GM23338 (cell line): ENCODE measurements around the gene DENND2C. TPM values are rescaled to one million over a fixed set of nuclear protein-coding genes. Genes with fewer than 3 reads are reported as not detected.

Experiments
- ATAC-seq: fragments of 200-7000 bp; cut with Tn5 transposase; 3 replicates; pipeline ENCODE4 v1.9.1; 2020
- DNase-seq: peaks from one replicate; pipeline ENCODE4 v3.0.0-alpha.2; 2015; ENCODE audit warnings: low spot score
- H2AFZ ChIP-seq: fragments of 200-600 bp; sonication (generic); 2 replicates; pipeline ENCODE4 v1.8.0; 2016; ENCODE audit warnings: antibody characterized with exemption, mild to moderate bottlenecking, moderate library complexity
- H3F3A ChIP-seq: fragments of 200-600 bp; sonication (generic); replicated peaks from 2 replicates; pipeline ENCODE4 v1.8.0; 2017; ENCODE audit warnings: antibody characterized with exemption, mixed run types, low read depth
- H3K27ac ChIP-seq: fragments of 200-600 bp; sonication (generic); 2 replicates; pipeline ENCODE4 v1.6.1; 2016; ENCODE audit warnings: low read depth
- H3K27me3 ChIP-seq: fragments of 200-600 bp; sonication (generic); 2 replicates; pipeline ENCODE4 v1.8.0; 2016; ENCODE audit warnings: mild to moderate bottlenecking, mixed run types, moderate library complexity; ENCODE audit not compliant: insufficient read depth
- H3K36me3 ChIP-seq: fragments of 200-600 bp; sonication (generic); 2 replicates; pipeline ENCODE4 v1.8.0; 2016; ENCODE audit warnings: mild to moderate bottlenecking; ENCODE audit not compliant: insufficient read depth
- H3K4me1 ChIP-seq: fragments of 200-600 bp; sonication (generic); 2 replicates; pipeline ENCODE4 v1.8.0; 2016; ENCODE audit warnings: mild to moderate bottlenecking, moderate library complexity; ENCODE audit not compliant: insufficient read depth
- H3K4me2 ChIP-seq: fragments of 200-600 bp; sonication (generic); 2 replicates; pipeline ENCODE4 v1.7.1; 2017; ENCODE audit warnings: mixed run types
- H3K4me3 ChIP-seq: fragments of 200-600 bp; sonication (generic); 2 replicates; pipeline ENCODE4 v1.6.1; 2016; ENCODE audit warnings: mixed run types
- H3K79me2 ChIP-seq: fragments of 200-600 bp; sonication (generic); replicated peaks from 2 replicates; pipeline ENCODE4 v1.8.0; 2017; ENCODE audit warnings: mild to moderate bottlenecking; ENCODE audit not compliant: insufficient read depth
- H3K9me2 ChIP-seq: fragments of 200-600 bp; sonication (generic); 2 replicates; pipeline ENCODE4 v1.8.0; 2017; ENCODE audit not compliant: insufficient read depth
- H4K20me1 ChIP-seq: fragments of 200-600 bp; sonication (generic); replicated peaks from 2 replicates; pipeline ENCODE4 v1.8.0; 2017; ENCODE audit warnings: mild to moderate bottlenecking; ENCODE audit not compliant: insufficient read depth
- H3K27ac Mint-ChIP-seq: 2 replicates; pipeline ENCODE4 v1.8.0; 2020; ENCODE audit warnings: inconsistent platforms, mild to moderate bottlenecking, moderate library complexity, mixed read lengths
- H3K27me3 Mint-ChIP-seq: 3 replicates; pipeline ENCODE4 v1.8.0; 2022; ENCODE audit warnings: low read depth, mild to moderate bottlenecking, moderate library complexity, mixed read lengths, inconsistent platforms; ENCODE audit not compliant: insufficient read depth, poor library complexity
- H3K36me3 Mint-ChIP-seq: 3 replicates; pipeline ENCODE4 v1.8.0; 2021; ENCODE audit warnings: low read depth, mild to moderate bottlenecking, inconsistent platforms, moderate library complexity, mixed read lengths
- H3K4me1 Mint-ChIP-seq: 3 replicates; pipeline ENCODE4 v1.8.0; 2020; ENCODE audit warnings: mild to moderate bottlenecking, inconsistent platforms, mixed read lengths
- H3K4me3 Mint-ChIP-seq: 3 replicates; pipeline ENCODE4 v1.8.0; 2021; ENCODE audit warnings: moderate library complexity, mild to moderate bottlenecking, inconsistent platforms, mixed read lengths
- H3K9me3 Mint-ChIP-seq: 3 replicates; pipeline ENCODE4 v1.8.0; 2020; ENCODE audit warnings: moderate library complexity, mild to moderate bottlenecking, inconsistent platforms, mixed read lengths
- CREB1 ChIP-seq: fragments of 250-450 bp; sonication (Bioruptor Pico); IDR thresholded peaks from 2 replicates; pipeline ENCODE4 v1.5.0; 2020; ENCODE audit warnings: low read depth, mild to moderate bottlenecking, moderate library complexity
- EZH2 ChIP-seq: fragments of 200-600 bp; sonication (generic); IDR thresholded peaks from one replicate; pipeline ENCODE4 v1.8.0; 2017; ENCODE audit warnings: antibody characterized with exemption, mild to moderate bottlenecking, low read depth; ENCODE audit not compliant: unreplicated experiment
- EZH2phosphoT487 ChIP-seq: fragments of 200-600 bp; sonication (generic); IDR thresholded peaks from one replicate; pipeline ENCODE4 v1.8.1; 2018; ENCODE audit warnings: antibody characterized with exemption; ENCODE audit not compliant: unreplicated experiment
- JUNB ChIP-seq: IDR thresholded peaks from one replicate; pipeline ENCODE4 v1.6.1; 2016; ENCODE audit warnings: antibody characterized with exemption; ENCODE audit not compliant: unreplicated experiment
- NANOG ChIP-seq: IDR thresholded peaks from 2 replicates; pipeline ENCODE4 v1.6.1; 2016; ENCODE audit warnings: antibody characterized with exemption, borderline replicate concordance
- POLR2AphosphoS5 ChIP-seq: IDR thresholded peaks from 2 replicates; pipeline ENCODE4 v1.6.1; 2016; ENCODE audit warnings: antibody characterized with exemption, low read depth
- STAT1 ChIP-seq: IDR thresholded peaks from one replicate; pipeline ENCODE4 v1.6.1; 2016; ENCODE audit warnings: antibody characterized with exemption; ENCODE audit not compliant: unreplicated experiment
- ZNF331 ChIP-seq: fragments of 250-450 bp; sonication (Bioruptor Pico); IDR thresholded peaks from 2 replicates; pipeline ENCODE4 v1.5.0; 2020; ENCODE audit warnings: low read depth, mild to moderate bottlenecking, moderate library complexity
- polyA plus RNA-seq: library from polyadenylated mRNA; unstranded; fragments of >200 nt; fragmentation: Nextera tagmentation; extraction: Ambion mirVana; gene quantifications from 2 replicates; pipeline ENCODE4 v1.2.1, GENCODE V29; 2016
- total RNA-seq: library from RNA; depleted of rRNA; stranded (reverse); fragments of >200 nt; shearing (Covaris generic); gene quantifications from 2 replicates; pipeline ENCODE4 v1.2.3, GENCODE V29; 2014
- TF ChIP-seq, protein P1 (sequence below): IDR thresholded peaks from 2 replicates; pipeline ENCODE4 v1.6.1; 2016; ENCODE audit warnings: antibody characterized with exemption
- TF ChIP-seq, protein P2 (sequence below): IDR thresholded peaks from one replicate; pipeline ENCODE4 v1.6.1; 2018; ENCODE audit warnings: antibody characterized with exemption; ENCODE audit not compliant: unreplicated experiment

DENND2C gene
- total and polyA plus RNA-seq, 2 experiments from 2014 or later: 4.1 to 7.0 TPM

DNA sequence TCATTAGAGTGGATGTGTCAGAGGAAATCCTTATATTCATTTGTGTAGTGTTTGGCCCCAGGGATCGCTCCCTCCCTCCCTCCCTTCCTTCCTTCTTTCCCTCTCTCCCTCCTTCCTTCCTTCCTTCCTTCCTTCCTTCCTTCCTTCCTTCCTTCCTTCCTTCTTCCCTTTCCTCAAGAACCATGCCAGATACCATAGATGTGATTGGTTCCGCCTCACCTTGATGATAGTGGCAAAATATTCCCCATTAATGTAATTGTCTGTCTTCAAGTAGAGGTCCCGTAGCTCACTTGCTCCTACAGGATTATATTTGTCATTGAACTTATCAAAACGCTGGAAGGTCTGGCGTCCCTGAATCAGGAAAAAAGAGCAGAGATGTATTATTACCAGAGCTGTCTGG, 7.8 kb upstream of the DENND2C start:
- no peak overlapping the region for H3K27ac Mint-ChIP-seq
- no peaks in the 10 kb centered on the region for H3K27me3 ChIP-seq

DNA sequence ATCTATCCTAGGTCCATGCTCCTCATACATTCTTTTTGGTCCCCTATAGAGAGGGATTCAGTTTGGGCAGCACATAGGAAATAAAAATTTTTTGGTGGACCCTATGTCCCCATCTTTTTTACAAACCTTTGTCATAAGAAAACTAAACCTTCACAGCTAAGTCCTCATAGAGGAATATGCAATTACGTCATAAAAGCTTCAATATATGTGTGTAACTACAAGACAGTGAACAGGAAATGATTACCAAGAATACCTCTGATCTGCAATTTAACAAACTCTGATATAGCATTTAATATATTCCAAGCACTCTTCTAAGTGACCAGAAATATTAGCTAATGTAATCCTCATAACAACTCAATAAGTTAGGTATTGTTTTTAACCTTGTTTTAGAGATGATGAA, 6.3 kb upstream of the DENND2C start:
- Mint-ChIP-seq H3K27ac (no peak overlapping the region), H3K36me3 (no peaks in the 10 kb centered on the region), H3K4me3 (no peak overlapping the region), H3K9me3 (no peaks in the 10 kb centered on the region), H3K27me3 (no peaks in the 10 kb centered on the region), H3K4me1 (no peaks in the 10 kb centered on the region)
- Histone ChIP-seq H4K20me1 (no peaks in the 10 kb centered on the region), H3F3A (no peaks in the 10 kb centered on the region), H3K79me2 (no peaks in the 10 kb centered on the region), H3K9me2 (no peaks in the 10 kb centered on the region), H3K27me3 (peaks cover 12% of the 10 kb centered on the region; the same call in 1 of the 2 replicates), H3K4me1 (no peaks in the 10 kb centered on the region), H3K4me3 (no peak overlapping the region), H3K27ac (no peak overlapping the region), H2AFZ (no peak overlapping the region), H3K36me3 (no peaks in the 10 kb centered on the region), H3K4me2 (no peak overlapping the region)
- DNase-seq (no peak), ATAC-seq (no peak)
- TF ChIP-seq JUNB (no peak), CREB1 (CRISPR knock-in tag) (no peak), ZNF331 (no peak), NANOG (no peak), STAT1 (no peak), EZH2phosphoT487 (no peak), POLR2AphosphoS5 (no peak), EZH2 (no peak)
- TF ChIP-seq, protein P1, sequence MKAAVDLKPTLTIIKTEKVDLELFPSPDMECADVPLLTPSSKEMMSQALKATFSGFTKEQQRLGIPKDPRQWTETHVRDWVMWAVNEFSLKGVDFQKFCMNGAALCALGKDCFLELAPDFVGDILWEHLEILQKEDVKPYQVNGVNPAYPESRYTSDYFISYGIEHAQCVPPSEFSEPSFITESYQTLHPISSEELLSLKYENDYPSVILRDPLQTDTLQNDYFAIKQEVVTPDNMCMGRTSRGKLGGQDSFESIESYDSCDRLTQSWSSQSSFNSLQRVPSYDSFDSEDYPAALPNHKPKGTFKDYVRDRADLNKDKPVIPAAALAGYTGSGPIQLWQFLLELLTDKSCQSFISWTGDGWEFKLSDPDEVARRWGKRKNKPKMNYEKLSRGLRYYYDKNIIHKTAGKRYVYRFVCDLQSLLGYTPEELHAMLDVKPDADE: no peak
- TF ChIP-seq, protein P2, sequence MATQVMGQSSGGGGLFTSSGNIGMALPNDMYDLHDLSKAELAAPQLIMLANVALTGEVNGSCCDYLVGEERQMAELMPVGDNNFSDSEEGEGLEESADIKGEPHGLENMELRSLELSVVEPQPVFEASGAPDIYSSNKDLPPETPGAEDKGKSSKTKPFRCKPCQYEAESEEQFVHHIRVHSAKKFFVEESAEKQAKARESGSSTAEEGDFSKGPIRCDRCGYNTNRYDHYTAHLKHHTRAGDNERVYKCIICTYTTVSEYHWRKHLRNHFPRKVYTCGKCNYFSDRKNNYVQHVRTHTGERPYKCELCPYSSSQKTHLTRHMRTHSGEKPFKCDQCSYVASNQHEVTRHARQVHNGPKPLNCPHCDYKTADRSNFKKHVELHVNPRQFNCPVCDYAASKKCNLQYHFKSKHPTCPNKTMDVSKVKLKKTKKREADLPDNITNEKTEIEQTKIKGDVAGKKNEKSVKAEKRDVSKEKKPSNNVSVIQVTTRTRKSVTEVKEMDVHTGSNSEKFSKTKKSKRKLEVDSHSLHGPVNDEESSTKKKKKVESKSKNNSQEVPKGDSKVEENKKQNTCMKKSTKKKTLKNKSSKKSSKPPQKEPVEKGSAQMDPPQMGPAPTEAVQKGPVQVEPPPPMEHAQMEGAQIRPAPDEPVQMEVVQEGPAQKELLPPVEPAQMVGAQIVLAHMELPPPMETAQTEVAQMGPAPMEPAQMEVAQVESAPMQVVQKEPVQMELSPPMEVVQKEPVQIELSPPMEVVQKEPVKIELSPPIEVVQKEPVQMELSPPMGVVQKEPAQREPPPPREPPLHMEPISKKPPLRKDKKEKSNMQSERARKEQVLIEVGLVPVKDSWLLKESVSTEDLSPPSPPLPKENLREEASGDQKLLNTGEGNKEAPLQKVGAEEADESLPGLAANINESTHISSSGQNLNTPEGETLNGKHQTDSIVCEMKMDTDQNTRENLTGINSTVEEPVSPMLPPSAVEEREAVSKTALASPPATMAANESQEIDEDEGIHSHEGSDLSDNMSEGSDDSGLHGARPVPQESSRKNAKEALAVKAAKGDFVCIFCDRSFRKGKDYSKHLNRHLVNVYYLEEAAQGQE: no peak

More for the DNA sequence above, 7.8 kb upstream of the DENND2C start:
- TF ChIP-seq POLR2AphosphoS5 (no peak), EZH2phosphoT487 (no peak), ZNF331 (no peak)
- TF ChIP-seq, protein P1: no peak
- TF ChIP-seq, protein P2: no peak
- no peak overlapping the region for H3K4me3 Mint-ChIP-seq
- no peaks in the 10 kb centered on the region for H3F3A ChIP-seq
- H2AFZ ChIP-seq: no peak overlapping the region
- no peaks in the 10 kb centered on the region for H3K9me2 ChIP-seq
- H3K4me1 ChIP-seq: no peaks in the 10 kb centered on the region
- no peak for DNase-seq
- no peaks in the 10 kb centered on the region for H3K36me3 Mint-ChIP-seq
- no peak overlapping the region for H3K27ac ChIP-seq
- no peak overlapping the region for H3K4me2 ChIP-seq
- H3K4me3 ChIP-seq: no peak overlapping the region
- no peak for ATAC-seq
- H3K4me1 Mint-ChIP-seq: no peaks in the 10 kb centered on the region
- H3K27me3 Mint-ChIP-seq: no peaks in the 10 kb centered on the region
- no peaks in the 10 kb centered on the region for H4K20me1 ChIP-seq
- H3K36me3 ChIP-seq: no peaks in the 10 kb centered on the region
- no peaks in the 10 kb centered on the region for H3K79me2 ChIP-seq
- H3K9me3 Mint-ChIP-seq: no peaks in the 10 kb centered on the region
